ENCODE measurements around the gene DLEC1.
"Not testable (repeated sequence)": the region's sequence is repeated elsewhere in the genome, so short reads cannot be mapped to it uniquely, and the experiment has no call there.

DNA sequence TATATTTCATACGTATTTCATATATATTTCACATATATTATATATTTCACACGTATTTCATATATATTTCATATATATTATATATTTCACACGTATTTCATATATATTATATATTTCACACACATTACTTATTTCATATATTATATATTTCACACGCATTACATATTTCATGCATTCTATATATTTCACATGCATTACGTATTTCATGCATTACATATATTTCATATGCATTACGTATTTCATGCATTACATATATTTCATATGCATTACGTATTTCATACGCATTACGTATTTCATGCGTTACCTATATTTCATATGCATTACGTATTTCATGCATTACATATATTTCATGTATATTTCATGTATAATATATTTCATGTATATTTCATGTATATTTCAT is 121.7 kb downstream of the DLEC1 start:
- TF ChIP-seq EZH2 (IDR thresholded peaks at IDR 0.05; ENCODE audit: borderline replicate concordance, low read depth, low read length); TAF1 (IDR thresholded peaks at IDR 0.05; ENCODE audit: control insufficient read depth, extremely low read depth, insufficient read depth, low read length, severe bottlenecking); EP300 (IDR thresholded peaks at IDR 0.05; ENCODE audit: low read length); ZNF217 (CRISPR knock-in tag; IDR thresholded peaks at IDR 0.05); SIN3A (IDR thresholded peaks at IDR 0.05; ENCODE audit: borderline replicate concordance in 2 of 2, control insufficient read depth in 1 of 2, low read depth in 2 of 2, low read length in 2 of 2); POLR2AphosphoS5 (IDR thresholded peaks at IDR 0.05; ENCODE audit: control insufficient read depth, insufficient read depth, low read depth, low read length); TOE1 (IDR thresholded peaks at IDR 0.05; ENCODE audit: borderline replicate concordance); TOE1 (CRISPR knock-in tag; IDR thresholded peaks at IDR 0.05; ENCODE audit: borderline replicate concordance, low read depth): not testable (repeated sequence)
- TF ChIP-seq, protein P1, sequence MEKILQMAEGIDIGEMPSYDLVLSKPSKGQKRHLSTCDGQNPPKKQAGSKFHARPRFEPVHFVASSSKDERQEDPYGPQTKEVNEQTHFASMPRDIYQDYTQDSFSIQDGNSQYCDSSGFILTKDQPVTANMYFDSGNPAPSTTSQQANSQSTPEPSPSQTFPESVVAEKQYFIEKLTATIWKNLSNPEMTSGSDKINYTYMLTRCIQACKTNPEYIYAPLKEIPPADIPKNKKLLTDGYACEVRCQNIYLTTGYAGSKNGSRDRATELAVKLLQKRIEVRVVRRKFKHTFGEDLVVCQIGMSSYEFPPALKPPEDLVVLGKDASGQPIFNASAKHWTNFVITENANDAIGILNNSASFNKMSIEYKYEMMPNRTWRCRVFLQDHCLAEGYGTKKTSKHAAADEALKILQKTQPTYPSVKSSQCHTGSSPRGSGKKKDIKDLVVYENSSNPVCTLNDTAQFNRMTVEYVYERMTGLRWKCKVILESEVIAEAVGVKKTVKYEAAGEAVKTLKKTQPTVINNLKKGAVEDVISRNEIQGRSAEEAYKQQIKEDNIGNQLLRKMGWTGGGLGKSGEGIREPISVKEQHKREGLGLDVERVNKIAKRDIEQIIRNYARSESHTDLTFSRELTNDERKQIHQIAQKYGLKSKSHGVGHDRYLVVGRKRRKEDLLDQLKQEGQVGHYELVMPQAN (IDR thresholded peaks at IDR 0.05; ENCODE audit: borderline replicate concordance): not testable (repeated sequence)
- TF ChIP-seq, protein P2, sequence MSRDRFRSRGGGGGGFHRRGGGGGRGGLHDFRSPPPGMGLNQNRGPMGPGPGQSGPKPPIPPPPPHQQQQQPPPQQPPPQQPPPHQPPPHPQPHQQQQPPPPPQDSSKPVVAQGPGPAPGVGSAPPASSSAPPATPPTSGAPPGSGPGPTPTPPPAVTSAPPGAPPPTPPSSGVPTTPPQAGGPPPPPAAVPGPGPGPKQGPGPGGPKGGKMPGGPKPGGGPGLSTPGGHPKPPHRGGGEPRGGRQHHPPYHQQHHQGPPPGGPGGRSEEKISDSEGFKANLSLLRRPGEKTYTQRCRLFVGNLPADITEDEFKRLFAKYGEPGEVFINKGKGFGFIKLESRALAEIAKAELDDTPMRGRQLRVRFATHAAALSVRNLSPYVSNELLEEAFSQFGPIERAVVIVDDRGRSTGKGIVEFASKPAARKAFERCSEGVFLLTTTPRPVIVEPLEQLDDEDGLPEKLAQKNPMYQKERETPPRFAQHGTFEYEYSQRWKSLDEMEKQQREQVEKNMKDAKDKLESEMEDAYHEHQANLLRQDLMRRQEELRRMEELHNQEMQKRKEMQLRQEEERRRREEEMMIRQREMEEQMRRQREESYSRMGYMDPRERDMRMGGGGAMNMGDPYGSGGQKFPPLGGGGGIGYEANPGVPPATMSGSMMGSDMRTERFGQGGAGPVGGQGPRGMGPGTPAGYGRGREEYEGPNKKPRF (IDR thresholded peaks at IDR 0.05; ENCODE audit: low read depth, low read length): not testable (repeated sequence)
- TF ChIP-seq, protein P3, sequence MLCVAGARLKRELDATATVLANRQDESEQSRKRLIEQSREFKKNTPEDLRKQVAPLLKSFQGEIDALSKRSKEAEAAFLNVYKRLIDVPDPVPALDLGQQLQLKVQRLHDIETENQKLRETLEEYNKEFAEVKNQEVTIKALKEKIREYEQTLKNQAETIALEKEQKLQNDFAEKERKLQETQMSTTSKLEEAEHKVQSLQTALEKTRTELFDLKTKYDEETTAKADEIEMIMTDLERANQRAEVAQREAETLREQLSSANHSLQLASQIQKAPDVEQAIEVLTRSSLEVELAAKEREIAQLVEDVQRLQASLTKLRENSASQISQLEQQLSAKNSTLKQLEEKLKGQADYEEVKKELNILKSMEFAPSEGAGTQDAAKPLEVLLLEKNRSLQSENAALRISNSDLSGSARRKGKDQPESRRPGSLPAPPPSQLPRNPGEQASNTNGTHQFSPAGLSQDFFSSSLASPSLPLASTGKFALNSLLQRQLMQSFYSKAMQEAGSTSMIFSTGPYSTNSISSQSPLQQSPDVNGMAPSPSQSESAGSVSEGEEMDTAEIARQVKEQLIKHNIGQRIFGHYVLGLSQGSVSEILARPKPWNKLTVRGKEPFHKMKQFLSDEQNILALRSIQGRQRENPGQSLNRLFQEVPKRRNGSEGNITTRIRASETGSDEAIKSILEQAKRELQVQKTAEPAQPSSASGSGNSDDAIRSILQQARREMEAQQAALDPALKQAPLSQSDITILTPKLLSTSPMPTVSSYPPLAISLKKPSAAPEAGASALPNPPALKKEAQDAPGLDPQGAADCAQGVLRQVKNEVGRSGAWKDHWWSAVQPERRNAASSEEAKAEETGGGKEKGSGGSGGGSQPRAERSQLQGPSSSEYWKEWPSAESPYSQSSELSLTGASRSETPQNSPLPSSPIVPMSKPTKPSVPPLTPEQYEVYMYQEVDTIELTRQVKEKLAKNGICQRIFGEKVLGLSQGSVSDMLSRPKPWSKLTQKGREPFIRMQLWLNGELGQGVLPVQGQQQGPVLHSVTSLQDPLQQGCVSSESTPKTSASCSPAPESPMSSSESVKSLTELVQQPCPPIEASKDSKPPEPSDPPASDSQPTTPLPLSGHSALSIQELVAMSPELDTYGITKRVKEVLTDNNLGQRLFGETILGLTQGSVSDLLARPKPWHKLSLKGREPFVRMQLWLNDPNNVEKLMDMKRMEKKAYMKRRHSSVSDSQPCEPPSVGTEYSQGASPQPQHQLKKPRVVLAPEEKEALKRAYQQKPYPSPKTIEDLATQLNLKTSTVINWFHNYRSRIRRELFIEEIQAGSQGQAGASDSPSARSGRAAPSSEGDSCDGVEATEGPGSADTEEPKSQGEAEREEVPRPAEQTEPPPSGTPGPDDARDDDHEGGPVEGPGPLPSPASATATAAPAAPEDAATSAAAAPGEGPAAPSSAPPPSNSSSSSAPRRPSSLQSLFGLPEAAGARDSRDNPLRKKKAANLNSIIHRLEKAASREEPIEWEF (CRISPR knock-in tag; IDR thresholded peaks at IDR 0.05): not testable (repeated sequence)
- TF ChIP-seq, protein P4, sequence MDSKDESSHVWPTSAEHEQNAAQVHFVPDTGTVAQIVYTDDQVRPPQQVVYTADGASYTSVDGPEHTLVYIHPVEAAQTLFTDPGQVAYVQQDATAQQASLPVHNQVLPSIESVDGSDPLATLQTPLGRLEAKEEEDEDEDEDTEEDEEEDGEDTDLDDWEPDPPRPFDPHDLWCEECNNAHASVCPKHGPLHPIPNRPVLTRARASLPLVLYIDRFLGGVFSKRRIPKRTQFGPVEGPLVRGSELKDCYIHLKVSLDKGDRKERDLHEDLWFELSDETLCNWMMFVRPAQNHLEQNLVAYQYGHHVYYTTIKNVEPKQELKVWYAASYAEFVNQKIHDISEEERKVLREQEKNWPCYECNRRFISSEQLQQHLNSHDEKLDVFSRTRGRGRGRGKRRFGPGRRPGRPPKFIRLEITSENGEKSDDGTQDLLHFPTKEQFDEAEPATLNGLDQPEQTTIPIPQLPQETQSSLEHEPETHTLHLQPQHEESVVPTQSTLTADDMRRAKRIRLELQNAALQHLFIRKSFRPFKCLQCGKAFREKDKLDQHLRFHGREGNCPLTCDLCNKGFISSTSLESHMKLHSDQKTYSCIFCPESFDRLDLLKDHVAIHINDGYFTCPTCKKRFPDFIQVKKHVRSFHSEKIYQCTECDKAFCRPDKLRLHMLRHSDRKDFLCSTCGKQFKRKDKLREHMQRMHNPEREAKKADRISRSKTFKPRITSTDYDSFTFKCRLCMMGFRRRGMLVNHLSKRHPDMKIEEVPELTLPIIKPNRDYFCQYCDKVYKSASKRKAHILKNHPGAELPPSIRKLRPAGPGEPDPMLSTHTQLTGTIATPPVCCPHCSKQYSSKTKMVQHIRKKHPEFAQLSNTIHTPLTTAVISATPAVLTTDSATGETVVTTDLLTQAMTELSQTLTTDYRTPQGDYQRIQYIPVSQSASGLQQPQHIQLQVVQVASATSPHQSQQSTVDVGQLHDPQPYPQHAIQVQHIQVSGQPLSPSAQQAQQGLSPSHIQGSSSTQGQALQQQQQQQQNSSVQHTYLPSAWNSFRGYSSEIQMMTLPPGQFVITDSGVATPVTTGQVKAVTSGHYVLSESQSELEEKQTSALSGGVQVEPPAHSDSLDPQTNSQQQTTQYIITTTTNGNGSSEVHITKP (IDR thresholded peaks at IDR 0.05; ENCODE audit: partially characterized antibody): not testable (repeated sequence)
